HG02610 (cell line): ENCODE data around the gene RSPRY1.

Source experiments
- ATAC-seq: cut with Tn5 transposase; IDR thresholded peaks from one replicate; pipeline ENCODE4 v1.9.1; 2021; ENCODE audit warnings: mild to moderate bottlenecking, moderate library complexity; ENCODE audit not compliant: unreplicated experiment

The RSPRY1 gene

GRCh38 chr16:57289391-57290257 is 103.5 kb downstream of the RSPRY1 start:
- no peak for ATAC-seq
